ENCODE results near the gene MCF2L2. TPM values are rescaled to one million over a fixed set of nuclear protein-coding genes. Genes with fewer than 3 reads are reported as not detected.

The MCF2L2 gene
- total and polyA plus RNA-seq, 9 of the 15 experiments (the other 6 are each of a cell fraction or from before 2014, with no cell fraction given) = 0.56 to 4.2 (median 3.0) TPM

GRCh38 chr3:183218826-183219225 is 209.6 kb downstream of the MCF2L2 start (continued):
- TF ChIP-seq, protein P1, sequence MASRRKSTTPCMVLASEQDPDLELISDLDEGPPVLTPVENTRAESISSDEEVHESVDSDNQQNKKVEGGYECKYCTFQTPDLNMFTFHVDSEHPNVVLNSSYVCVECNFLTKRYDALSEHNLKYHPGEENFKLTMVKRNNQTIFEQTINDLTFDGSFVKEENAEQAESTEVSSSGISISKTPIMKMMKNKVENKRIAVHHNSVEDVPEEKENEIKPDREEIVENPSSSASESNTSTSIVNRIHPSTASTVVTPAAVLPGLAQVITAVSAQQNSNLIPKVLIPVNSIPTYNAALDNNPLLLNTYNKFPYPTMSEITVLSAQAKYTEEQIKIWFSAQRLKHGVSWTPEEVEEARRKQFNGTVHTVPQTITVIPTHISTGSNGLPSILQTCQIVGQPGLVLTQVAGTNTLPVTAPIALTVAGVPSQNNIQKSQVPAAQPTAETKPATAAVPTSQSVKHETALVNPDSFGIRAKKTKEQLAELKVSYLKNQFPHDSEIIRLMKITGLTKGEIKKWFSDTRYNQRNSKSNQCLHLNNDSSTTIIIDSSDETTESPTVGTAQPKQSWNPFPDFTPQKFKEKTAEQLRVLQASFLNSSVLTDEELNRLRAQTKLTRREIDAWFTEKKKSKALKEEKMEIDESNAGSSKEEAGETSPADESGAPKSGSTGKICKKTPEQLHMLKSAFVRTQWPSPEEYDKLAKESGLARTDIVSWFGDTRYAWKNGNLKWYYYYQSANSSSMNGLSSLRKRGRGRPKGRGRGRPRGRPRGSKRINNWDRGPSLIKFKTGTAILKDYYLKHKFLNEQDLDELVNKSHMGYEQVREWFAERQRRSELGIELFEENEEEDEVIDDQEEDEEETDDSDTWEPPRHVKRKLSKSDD (conservative IDR thresholded peaks at IDR 0.05; ENCODE audit: low read length) = no peak
- TF ChIP-seq CBFA2T3 (IDR thresholded peaks at IDR 0.05) (no peak), MCM5 (IDR thresholded peaks at IDR 0.05; ENCODE audit: low read depth) (no peak), KDM1A (IDR thresholded peaks at IDR 0.05) (no peak), CREM (IDR thresholded peaks at IDR 0.05; ENCODE audit: low read depth) (no peak), L3MBTL2 (IDR thresholded peaks at IDR 0.05) (no peak), ZNF589 (CRISPR knock-in tag; IDR thresholded peaks at IDR 0.05; ENCODE audit: low read depth) (no peak), PRPF4 (IDR thresholded peaks at IDR 0.05; ENCODE audit: insufficient read depth, low read depth, low read length, poor library complexity, severe bottlenecking) (no peak), SREBF1 (IDR thresholded peaks at IDR 0.05; ENCODE audit: borderline replicate concordance, low read depth, low read length) (no peak), ZNF518B (CRISPR knock-in tag; IDR thresholded peaks at IDR 0.05) (no peak)
- TF ChIP-seq, protein P2, sequence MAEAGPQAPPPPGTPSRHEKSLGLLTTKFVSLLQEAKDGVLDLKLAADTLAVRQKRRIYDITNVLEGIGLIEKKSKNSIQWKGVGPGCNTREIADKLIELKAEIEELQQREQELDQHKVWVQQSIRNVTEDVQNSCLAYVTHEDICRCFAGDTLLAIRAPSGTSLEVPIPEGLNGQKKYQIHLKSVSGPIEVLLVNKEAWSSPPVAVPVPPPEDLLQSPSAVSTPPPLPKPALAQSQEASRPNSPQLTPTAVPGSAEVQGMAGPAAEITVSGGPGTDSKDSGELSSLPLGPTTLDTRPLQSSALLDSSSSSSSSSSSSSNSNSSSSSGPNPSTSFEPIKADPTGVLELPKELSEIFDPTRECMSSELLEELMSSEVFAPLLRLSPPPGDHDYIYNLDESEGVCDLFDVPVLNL (CRISPR knock-in tag; IDR thresholded peaks at IDR 0.05; ENCODE audit: low read depth) = no peak
